Naive thymus-derived CD4-positive, alpha-beta T cell (primary cell): ENCODE measurements around the gene ASTL. TPM values are rescaled to one million over a fixed set of nuclear protein-coding genes. Genes with fewer than 3 reads are reported as not detected.
A peak's percentile ranks its signal among the peaks of the same experiment; 100 is the strongest.

Experiments used
- ATAC-seq: fragments of 150-1000 bp; cut with Tn5 transposase; 2 replicates; pipeline ENCODE4 v1.10.0; 2021; ENCODE audit warnings: mild to moderate bottlenecking, moderate library complexity
- CTCF ChIA-PET: fragments of 350-600 bp; sonication (Branson Sonifier 250); formaldehyde crosslinking; loops from one replicate; lab custom pipeline; 2021; ENCODE audit warnings: antibody characterized with exemption; lab: Charles Lee
- POLR2A ChIA-PET: fragments of 350-600 bp; sonication (Branson Sonifier 250); formaldehyde crosslinking; loops from one replicate; lab custom pipeline; 2021; ENCODE audit warnings: antibody characterized with exemption, inconsistent platforms; lab: Charles Lee
- DNase-seq, 9 donors: peaks; one replicate each; pipeline versions ENCODE4 v3.0.0 to v3.0.0-alpha.2; 2020 to 2022; ENCODE audit warnings: mixed read lengths in 1 of 9
- H3K27ac ChIP-seq: one replicate; pipeline ENCODE4 v1.7.0; 2013; ENCODE audit warnings: mild to moderate bottlenecking, low read depth, low read length, moderate library complexity
- H3K27me3 ChIP-seq, 2 donors: one replicate each; pipeline ENCODE4 v1.7.0; 2013; ENCODE audit warnings: low read length in 2 of 2, mild to moderate bottlenecking in 2 of 2, moderate library complexity in 2 of 2; ENCODE audit not compliant: control insufficient read depth in 2 of 2, insufficient read depth in 2 of 2
- H3K36me3 ChIP-seq, 3 experiments: 1 replicate in 2 of 3; 2 replicates in 1 of 3; pipeline ENCODE4 v1.7.0; 2013; ENCODE audit warnings: low read length in 3 of 3, mild to moderate bottlenecking in 3 of 3, moderate library complexity in 1 of 3; ENCODE audit not compliant: insufficient read depth in 3 of 3, control insufficient read depth in 2 of 3
- H3K4me1 ChIP-seq, 2 donors: one replicate each; pipeline ENCODE4 v1.7.0; 2013; ENCODE audit warnings: low read length in 2 of 2, mild to moderate bottlenecking in 2 of 2, moderate library complexity in 1 of 2; ENCODE audit not compliant: control insufficient read depth in 2 of 2, insufficient read depth in 2 of 2
- H3K4me3 ChIP-seq: 2 replicates; pipeline ENCODE4 v1.7.0; 2013; ENCODE audit warnings: mild to moderate bottlenecking, low read length
- H3K9me3 ChIP-seq, 3 experiments: 1 replicate in 2 of 3; 2 replicates in 1 of 3; pipeline ENCODE4 v1.7.0; 2013; ENCODE audit warnings: low read length in 3 of 3; ENCODE audit not compliant: control insufficient read depth in 2 of 3
- H3K27ac Mint-ChIP-seq, 9 donors: one replicate each; pipeline ENCODE4 v1.8.0; 2020 to 2022; ENCODE audit warnings: mixed read lengths in 9 of 9, mild to moderate bottlenecking in 8 of 9, moderate library complexity in 5 of 9, inconsistent platforms in 2 of 9
- H3K27me3 Mint-ChIP-seq, 5 donors: one replicate each; pipeline ENCODE4 v1.8.0; 2021 to 2022; ENCODE audit warnings: mixed read lengths in 5 of 5, mild to moderate bottlenecking in 1 of 5
- H3K36me3 Mint-ChIP-seq, 5 donors: one replicate each; pipeline ENCODE4 v1.8.0; 2020 to 2022; ENCODE audit warnings: mixed read lengths in 5 of 5, mild to moderate bottlenecking in 3 of 5, inconsistent platforms in 1 of 5
- H3K4me1 Mint-ChIP-seq, 7 donors: one replicate each; pipeline ENCODE4 v1.8.0; 2020 to 2022; ENCODE audit warnings: mixed read lengths in 7 of 7, mild to moderate bottlenecking in 3 of 7, inconsistent platforms in 1 of 7
- H3K4me3 Mint-ChIP-seq, 10 donors: one replicate each; pipeline ENCODE4 v1.8.0; 2020 to 2022; ENCODE audit warnings: mild to moderate bottlenecking in 10 of 10, mixed read lengths in 10 of 10, moderate library complexity in 6 of 10, inconsistent platforms in 2 of 10
- H3K9me3 Mint-ChIP-seq, 11 donors: one replicate each; pipeline ENCODE4 v1.8.0; 2020 to 2022; ENCODE audit warnings: mixed read lengths in 11 of 11, mild to moderate bottlenecking in 4 of 11, inconsistent platforms in 1 of 11, moderate library complexity in 1 of 11
- intact Hi-C, 2 donors: fragments of 100-400 bp; cut with micrococcal nuclease; formaldehyde crosslinking; loops; one replicate each; pipeline ENCODE4 v1.15.1; 2023
- polyA plus RNA-seq, 2 donors: library from polyadenylated mRNA; unstranded; fragments of 300-500 nt; fragmentation: Illumina TruSeq; gene quantifications; one replicate each; pipeline ENCODE4 v1.2.3, GENCODE V29; 2021
- total RNA-seq, 6 experiments: library from RNA in 5 of 6; stranded (reverse) in 5 of 6; gene quantifications; 1 replicate in 5 of 6; 2 replicates in 1 of 6; pipeline ENCODE4 v1.2.3 and lab custom pipeline; 2021 to 2026

ASTL gene
- total and polyA plus RNA-seq, 7 experiments from 2014 or later: 0.19 to 7.5 (median 0.79) TPM; not detected in 1

- CTCF ChIA-PET: no interaction called here
- Mint-ChIP-seq H3K9me3 (peaks cover 0 to 4% (median 0%) of the 10 kb centered on the region in 11 donors), H3K4me3 (peak overlapping the region in 1 of 10 donors; percentile 5), H3K36me3 (no peaks in the 10 kb centered on the region), H3K4me1 (peaks cover 0 to 4% (median 0%) of the 10 kb centered on the region in 7 donors), H3K27ac (peak overlapping the region in 1 of 9 donors; percentile 41), H3K27me3 (peaks cover 0 to 12% (median 0%) of the 10 kb centered on the region in 5 donors)
- Histone ChIP-seq H3K27me3 (no peaks in the 10 kb centered on the region), H3K27ac (no peak overlapping the region), H3K36me3 (no peaks in the 10 kb centered on the region), H3K4me3 (no peak overlapping the region), H3K4me1 (no peaks in the 10 kb centered on the region), H3K9me3 (no peaks in the 10 kb centered on the region)
- intact Hi-C loops: no loop called here
- no peak for ATAC-seq
- no peak for DNase-seq
- POLR2A ChIA-PET: no interaction called here
Measured at GRCh38 chr2:96091711-96092572, 46.4 kb downstream of the ASTL start.

- intact Hi-C loops: no loop called here
- Histone ChIP-seq H3K27ac (no peak overlapping the region), H3K9me3 (no peaks in the 10 kb centered on the region), H3K27me3 (peaks cover 0 to 2% of the 10 kb centered on the region in 2 donors), H3K36me3 (no peaks in the 10 kb centered on the region), H3K4me3 (no peak overlapping the region), H3K4me1 (no peaks in the 10 kb centered on the region)
- Mint-ChIP-seq H3K36me3 (no peaks in the 10 kb centered on the region), H3K9me3 (peaks cover 0 to 4% (median 0%) of the 10 kb centered on the region in 11 donors), H3K4me3 (no peak overlapping the region), H3K27ac (no peak overlapping the region), H3K4me1 (peaks cover 0 to 4% (median 0%) of the 10 kb centered on the region in 7 donors), H3K27me3 (peaks cover 0 to 14% (median 0%) of the 10 kb centered on the region in 5 donors)
- POLR2A ChIA-PET: no interaction called here
- ATAC-seq (no peak), DNase-seq (peak in 1 of 9 donors; percentile 11)
- CTCF ChIA-PET: interaction anchor here (0.5 kb wide), 1 partner anchor 13 kb away, joined by 6 read pairs; no protein-coding TSS in a partner anchor
Measured at GRCh38 chr2:96091141-96091710, 47.1 kb downstream of the ASTL start.

- no peak for ATAC-seq
- H3K4me3 Mint-ChIP-seq: no peak overlapping the region
- Histone ChIP-seq H3K27ac (no peak overlapping the region), H3K9me3 (no peaks in the 10 kb centered on the region), H3K4me1 (no peaks in the 10 kb centered on the region), H3K27me3 (peaks cover 0 to 2% of the 10 kb centered on the region in 2 donors), H3K4me3 (no peak overlapping the region), H3K36me3 (no peaks in the 10 kb centered on the region)
- H3K27ac Mint-ChIP-seq: no peak overlapping the region
- H3K9me3 Mint-ChIP-seq: peaks cover 0 to 4% (median 0%) of the 10 kb centered on the region in 11 donors
- no peaks in the 10 kb centered on the region for H3K36me3 Mint-ChIP-seq
- ChIA-PET POLR2A (no interaction called here), CTCF (interaction anchor here (0.5 kb wide), 1 partner anchor 14 kb away, joined by 6 read pairs; no protein-coding TSS in a partner anchor)
- peaks cover 0 to 4% (median 0%) of the 10 kb centered on the region in 7 donors for H3K4me1 Mint-ChIP-seq
- intact Hi-C loops: no loop called here
- peaks cover 0 to 11% (median 0%) of the 10 kb centered on the region in 5 donors for H3K27me3 Mint-ChIP-seq
- no peak for DNase-seq
Measured at GRCh38 chr2:96090196-96090926, 47.9 kb downstream of the ASTL start.

GRCh38 chr2:96089356-96090195, 48.7 kb downstream of the ASTL start:
- peak overlapping the region in 1 of 9 donors; percentile 67 for H3K27ac Mint-ChIP-seq
- CTCF ChIA-PET: no interaction called here
- no peak for ATAC-seq
- Histone ChIP-seq H3K4me1 (no peaks in the 10 kb centered on the region), H3K27me3 (peaks cover 0 to 2% of the 10 kb centered on the region in 2 donors), H3K36me3 (no peaks in the 10 kb centered on the region), H3K9me3 (no peaks in the 10 kb centered on the region), H3K4me3 (no peak overlapping the region), H3K27ac (no peak overlapping the region)
- no peaks in the 10 kb centered on the region for H3K36me3 Mint-ChIP-seq
- no peak overlapping the region for H3K4me3 Mint-ChIP-seq
- POLR2A ChIA-PET: no interaction called here
- H3K27me3 Mint-ChIP-seq: peaks cover 0 to 10% (median 0%) of the 10 kb centered on the region in 5 donors
- peaks cover 0 to 4% (median 0%) of the 10 kb centered on the region in 7 donors for H3K4me1 Mint-ChIP-seq
- H3K9me3 Mint-ChIP-seq: peaks cover 0 to 4% (median 0%) of the 10 kb centered on the region in 11 donors
- peak in 1 of 9 donors; percentile 13 for DNase-seq
- intact Hi-C loops: loop anchor here in 1 of 2 donors (5.0 kb wide), 1 partner anchor 33 kb away; no protein-coding TSS in a partner anchor

GRCh38 chr2:96088340-96089335, 49.7 kb downstream of the ASTL start:
- no peaks in the 10 kb centered on the region for H3K36me3 ChIP-seq
- intact Hi-C loops: loop anchor here in 1 of 2 donors (5.0 kb wide), 1 partner anchor 34 kb away; no protein-coding TSS in a partner anchor
- H3K27me3 ChIP-seq: peaks cover 0 to 2% of the 10 kb centered on the region in 2 donors
- CTCF ChIA-PET: no interaction called here
- Mint-ChIP-seq H3K4me3 (no peak overlapping the region), H3K9me3 (peaks cover 0 to 4% (median 0%) of the 10 kb centered on the region in 11 donors), H3K36me3 (no peaks in the 10 kb centered on the region), H3K4me1 (peaks cover 0 to 4% (median 0%) of the 10 kb centered on the region in 7 donors), H3K27ac (peak overlapping the region in 1 of 9 donors; percentile 67), H3K27me3 (peaks cover 0 to 5% (median 0%) of the 10 kb centered on the region in 5 donors)
- DNase-seq (no peak), ATAC-seq (no peak)
- no peak overlapping the region for H3K27ac ChIP-seq
- H3K4me3 ChIP-seq: no peak overlapping the region
- POLR2A ChIA-PET: no interaction called here
- H3K9me3 ChIP-seq: no peaks in the 10 kb centered on the region
- H3K4me1 ChIP-seq: no peaks in the 10 kb centered on the region
